K562 (cell line): Measurements from ENCODE around the gene MRPL28. TPM values are rescaled to one million over a fixed set of nuclear protein-coding genes. Genes with fewer than 3 reads are reported as not detected.

Experiments used
- BRCA1 ChIP-seq, 2 experiments: fragments of 450-650 bp in 1 of 2; sonication (generic) in 1 of 2; formaldehyde crosslinking in 1 of 2; IDR thresholded peaks; 2 replicates each; pipeline versions ENCODE4 v1.5.0 to v1.6.1; 2017 to 2020; ENCODE audit warnings: mild to moderate bottlenecking in 1 of 2, missing genetic modification reagents in 1 of 2
- BRD9 ChIP-seq: fragments of 450-650 bp; IDR thresholded peaks from 2 replicates; pipeline ENCODE4 v1.6.1; 2018; ENCODE audit warnings: low read depth; ENCODE audit not compliant: partially characterized antibody
- DIDO1 ChIP-seq: fragments of 450-650 bp; IDR thresholded peaks from 2 replicates; pipeline ENCODE4 v1.6.1; 2016; ENCODE audit warnings: low read depth, missing biosample characterization, missing genetic modification characterization
- DPF2 ChIP-seq: fragments of 450-650 bp; IDR thresholded peaks from 2 replicates; pipeline ENCODE4 v1.6.1; 2016
- FOXK2 ChIP-seq, 2 experiments: fragments of 450-650 bp; IDR thresholded peaks in 1 of 2; conservative IDR thresholded peaks in 1 of 2; 2 replicates each; pipeline ENCODE4 v1.6.1; 2016; ENCODE audit warnings: low read depth in 2 of 2, mild to moderate bottlenecking in 1 of 2
- GABPA ChIP-seq: fragments of 200-800 bp; sonication (Bioruptor generic); conservative IDR thresholded peaks from 2 replicates; pipeline ENCODE4 v1.6.1; 2016; ENCODE audit warnings: low read depth, missing genetic modification characterization, missing compliant biosample characterization
- HMGN3 ChIP-seq: IDR thresholded peaks from 2 replicates; pipeline ENCODE4 v1.6.1; 2011; ENCODE audit warnings: borderline replicate concordance, low read depth, mild to moderate bottlenecking, mixed read lengths, low read length; ENCODE audit not compliant: insufficient read length; ENCODE audit errors: extremely low read depth
- IFI16 ChIP-seq: fragments of 250-450 bp; sonication (Bioruptor Pico); IDR thresholded peaks from 2 replicates; pipeline ENCODE4 v2.1.2; 2022; ENCODE audit warnings: mild to moderate bottlenecking, inconsistent platforms
- KAT2B ChIP-seq: IDR thresholded peaks from one replicate; pipeline ENCODE4 v1.6.1; 2012; ENCODE audit warnings: low read depth, mild to moderate bottlenecking, control low read depth, inconsistent platforms, low read length, moderate library complexity
- NFIC ChIP-seq: fragments of 450-650 bp; IDR thresholded peaks from 2 replicates; pipeline ENCODE4 v1.6.1; 2017; ENCODE audit warnings: mild to moderate bottlenecking, inconsistent platforms
- SIN3A ChIP-seq, 2 experiments: fragments of 150-350 bp in 1 of 2; IDR thresholded peaks; 2 replicates each; pipeline ENCODE4 v1.6.1; 2011 to 2016; ENCODE audit warnings: borderline replicate concordance in 2 of 2, low read depth in 2 of 2, low read length in 2 of 2, mild to moderate bottlenecking in 2 of 2, moderate library complexity in 2 of 2; ENCODE audit not compliant: control insufficient read depth in 1 of 2
- SMAD2 ChIP-seq: fragments of 150-350 bp; IDR thresholded peaks from 2 replicates; pipeline ENCODE4 v1.6.1; 2014; ENCODE audit warnings: low read depth, mild to moderate bottlenecking, low read length
- SRSF3 ChIP-seq: fragments of 200-400 bp; formaldehyde crosslinking; IDR thresholded peaks from 2 replicates; pipeline ENCODE4 v1.6.1; 2016; ENCODE audit warnings: mild to moderate bottlenecking, low read length, moderate library complexity; ENCODE audit not compliant: insufficient read depth
- TFAM ChIP-seq: fragments of 250-450 bp; sonication (Bioruptor Pico); conservative IDR thresholded peaks from 2 replicates; pipeline ENCODE4 v1.5.0; 2021; ENCODE audit warnings: mild to moderate bottlenecking, moderate library complexity
- ZNF184 ChIP-seq: sonication (generic); formaldehyde crosslinking; IDR thresholded peaks from 2 replicates; pipeline ENCODE4 v1.5.0; 2020; ENCODE audit warnings: missing genetic modification reagents
- polyA plus RNA-seq, 8 experiments: library from polyadenylated mRNA; depleted of rRNA in 4 of 8; stranded (reverse) in 5 of 8; unstranded in 3 of 8; fragments of >200 nt; fragmentation: Nextera tagmentation in 2 of 8; fragmentation: Illumina TruSeq in 1 of 8; extraction: Ambion mirVana in 2 of 8; extraction: Trizol in 1 of 8; gene quantifications; 2 replicates each; pipeline versions ENCODE4 v1.2.1 to v1.2.3, GENCODE V29; 2011 to 2014; ENCODE audit warnings: inconsistent platforms in 1 of 8, missing spikeins in 1 of 8
- total RNA-seq, 7 experiments: library from RNA; depleted of rRNA in 6 of 7; stranded (reverse); fragments of >200 nt in 6 of 7; fragmentation: Illumina TruSeq in 2 of 7; extraction: Trizol in 2 of 7; gene quantifications; 2 replicates each; pipeline versions ENCODE4 v1.2.1 to v1.2.3, GENCODE V29; 2011 to 2021; ENCODE audit warnings: low replicate concordance in 1 of 7
- TF ChIP-seq, protein P1 (sequence below): sonication (generic); formaldehyde crosslinking; IDR thresholded peaks from 2 replicates; pipeline ENCODE4 v1.8.0; 2022; ENCODE audit warnings: mild to moderate bottlenecking, missing genetic modification reagents
- TF ChIP-seq, protein P2 (sequence below): fragments of 450-650 bp; IDR thresholded peaks from 2 replicates; pipeline ENCODE4 v1.7.0; 2016; ENCODE audit warnings: borderline replicate concordance
- TF ChIP-seq, protein P3 (sequence below): sonication (generic); formaldehyde crosslinking; IDR thresholded peaks from 2 replicates; pipeline ENCODE4 v1.8.0; 2022; ENCODE audit warnings: missing genetic modification reagents, mild to moderate bottlenecking, borderline replicate concordance

MRPL28 gene
- total and polyA plus RNA-seq, 9 of the 15 experiments (the other 6 are each of a cell fraction or from before 2014, with no cell fraction given) = 2.5 to 323 (median 175) TPM

DNA sequence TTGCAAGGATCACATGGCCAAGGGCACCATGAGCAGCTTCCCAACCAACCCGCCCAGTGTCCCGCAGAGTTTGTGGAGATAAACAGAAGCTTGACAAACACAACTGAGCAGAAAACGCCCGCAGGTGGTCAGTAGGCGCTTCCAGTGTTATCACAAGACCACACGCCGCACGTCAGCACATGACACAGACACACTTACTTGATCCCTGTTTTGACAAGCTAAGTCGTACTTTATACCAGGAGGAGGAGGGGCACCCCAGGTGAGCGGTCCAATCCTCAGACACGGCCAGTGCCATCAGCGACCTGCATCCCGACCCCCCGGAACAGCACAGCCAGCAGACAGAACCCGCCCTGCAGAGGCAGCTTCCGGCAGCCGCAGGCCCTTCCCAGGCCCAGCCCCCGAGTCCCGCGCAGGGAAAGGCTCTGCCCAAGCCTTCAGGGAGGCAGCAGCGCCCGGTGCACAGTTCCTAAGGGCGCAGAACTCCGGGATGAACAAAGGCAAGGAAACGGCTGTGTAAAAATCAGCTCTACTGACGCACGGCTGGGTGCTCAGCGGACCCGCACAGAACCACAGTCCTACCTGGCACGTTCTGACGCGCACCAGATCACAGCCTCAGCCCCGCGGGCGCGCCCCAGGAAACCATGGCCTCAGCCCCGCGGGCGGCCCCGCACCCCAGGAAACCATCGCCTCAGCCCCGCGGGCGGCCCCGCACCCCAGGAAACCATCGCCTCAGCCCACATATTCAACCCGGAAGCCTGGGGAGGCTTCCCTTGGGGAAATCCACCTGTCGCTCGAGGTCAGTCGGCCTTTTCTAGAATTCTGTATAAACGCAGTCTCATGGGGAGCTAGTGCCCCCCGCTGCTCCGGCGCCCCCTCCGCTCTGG lies 45.6 kb downstream of the MRPL28 start (continued):
- TF ChIP-seq, protein P1, sequence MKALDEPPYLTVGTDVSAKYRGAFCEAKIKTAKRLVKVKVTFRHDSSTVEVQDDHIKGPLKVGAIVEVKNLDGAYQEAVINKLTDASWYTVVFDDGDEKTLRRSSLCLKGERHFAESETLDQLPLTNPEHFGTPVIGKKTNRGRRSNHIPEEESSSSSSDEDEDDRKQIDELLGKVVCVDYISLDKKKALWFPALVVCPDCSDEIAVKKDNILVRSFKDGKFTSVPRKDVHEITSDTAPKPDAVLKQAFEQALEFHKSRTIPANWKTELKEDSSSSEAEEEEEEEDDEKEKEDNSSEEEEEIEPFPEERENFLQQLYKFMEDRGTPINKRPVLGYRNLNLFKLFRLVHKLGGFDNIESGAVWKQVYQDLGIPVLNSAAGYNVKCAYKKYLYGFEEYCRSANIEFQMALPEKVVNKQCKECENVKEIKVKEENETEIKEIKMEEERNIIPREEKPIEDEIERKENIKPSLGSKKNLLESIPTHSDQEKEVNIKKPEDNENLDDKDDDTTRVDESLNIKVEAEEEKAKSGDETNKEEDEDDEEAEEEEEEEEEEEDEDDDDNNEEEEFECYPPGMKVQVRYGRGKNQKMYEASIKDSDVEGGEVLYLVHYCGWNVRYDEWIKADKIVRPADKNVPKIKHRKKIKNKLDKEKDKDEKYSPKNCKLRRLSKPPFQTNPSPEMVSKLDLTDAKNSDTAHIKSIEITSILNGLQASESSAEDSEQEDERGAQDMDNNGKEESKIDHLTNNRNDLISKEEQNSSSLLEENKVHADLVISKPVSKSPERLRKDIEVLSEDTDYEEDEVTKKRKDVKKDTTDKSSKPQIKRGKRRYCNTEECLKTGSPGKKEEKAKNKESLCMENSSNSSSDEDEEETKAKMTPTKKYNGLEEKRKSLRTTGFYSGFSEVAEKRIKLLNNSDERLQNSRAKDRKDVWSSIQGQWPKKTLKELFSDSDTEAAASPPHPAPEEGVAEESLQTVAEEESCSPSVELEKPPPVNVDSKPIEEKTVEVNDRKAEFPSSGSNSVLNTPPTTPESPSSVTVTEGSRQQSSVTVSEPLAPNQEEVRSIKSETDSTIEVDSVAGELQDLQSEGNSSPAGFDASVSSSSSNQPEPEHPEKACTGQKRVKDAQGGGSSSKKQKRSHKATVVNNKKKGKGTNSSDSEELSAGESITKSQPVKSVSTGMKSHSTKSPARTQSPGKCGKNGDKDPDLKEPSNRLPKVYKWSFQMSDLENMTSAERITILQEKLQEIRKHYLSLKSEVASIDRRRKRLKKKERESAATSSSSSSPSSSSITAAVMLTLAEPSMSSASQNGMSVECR (CRISPR knock-in tag) = no peak
- TF ChIP-seq SRSF3 = no peak
- no peak for TF ChIP-seq HMGN3
- TF ChIP-seq BRD9 = no peak
- TF ChIP-seq FOXK2 (conservative IDR thresholded peaks at IDR 0.05 in 1 of 2, IDR thresholded peaks at IDR 0.05 in 1 of 2; ENCODE audit: low read depth in 2 of 2) = peak; percentile 89 to 95
- no peak for TF ChIP-seq KAT2B
- no peak for TF ChIP-seq BRCA1 (IDR thresholded peaks at IDR 0.05)
- TF ChIP-seq BRCA1 (CRISPR knock-in tag; IDR thresholded peaks at IDR 0.05) = no peak
- TF ChIP-seq NFIC = peak; percentile 80
- peak in 1 of 2 experiments; percentile 30; a peak in 1 of 4 replicates for TF ChIP-seq SIN3A (IDR thresholded peaks at IDR 0.05; ENCODE audit: borderline replicate concordance in 2 of 2, control insufficient read depth in 1 of 2, low read depth in 2 of 2, low read length in 2 of 2)
- no peak for TF ChIP-seq TFAM (CRISPR knock-in tag)
- TF ChIP-seq, protein P2, sequence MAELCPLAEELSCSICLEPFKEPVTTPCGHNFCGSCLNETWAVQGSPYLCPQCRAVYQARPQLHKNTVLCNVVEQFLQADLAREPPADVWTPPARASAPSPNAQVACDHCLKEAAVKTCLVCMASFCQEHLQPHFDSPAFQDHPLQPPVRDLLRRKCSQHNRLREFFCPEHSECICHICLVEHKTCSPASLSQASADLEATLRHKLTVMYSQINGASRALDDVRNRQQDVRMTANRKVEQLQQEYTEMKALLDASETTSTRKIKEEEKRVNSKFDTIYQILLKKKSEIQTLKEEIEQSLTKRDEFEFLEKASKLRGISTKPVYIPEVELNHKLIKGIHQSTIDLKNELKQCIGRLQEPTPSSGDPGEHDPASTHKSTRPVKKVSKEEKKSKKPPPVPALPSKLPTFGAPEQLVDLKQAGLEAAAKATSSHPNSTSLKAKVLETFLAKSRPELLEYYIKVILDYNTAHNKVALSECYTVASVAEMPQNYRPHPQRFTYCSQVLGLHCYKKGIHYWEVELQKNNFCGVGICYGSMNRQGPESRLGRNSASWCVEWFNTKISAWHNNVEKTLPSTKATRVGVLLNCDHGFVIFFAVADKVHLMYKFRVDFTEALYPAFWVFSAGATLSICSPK = no peak
- TF ChIP-seq GABPA (tag) = peak; percentile 65
- TF ChIP-seq DPF2 = peak; percentile 91
- TF ChIP-seq ZNF184 (CRISPR knock-in tag) = no peak
- TF ChIP-seq, protein P3, sequence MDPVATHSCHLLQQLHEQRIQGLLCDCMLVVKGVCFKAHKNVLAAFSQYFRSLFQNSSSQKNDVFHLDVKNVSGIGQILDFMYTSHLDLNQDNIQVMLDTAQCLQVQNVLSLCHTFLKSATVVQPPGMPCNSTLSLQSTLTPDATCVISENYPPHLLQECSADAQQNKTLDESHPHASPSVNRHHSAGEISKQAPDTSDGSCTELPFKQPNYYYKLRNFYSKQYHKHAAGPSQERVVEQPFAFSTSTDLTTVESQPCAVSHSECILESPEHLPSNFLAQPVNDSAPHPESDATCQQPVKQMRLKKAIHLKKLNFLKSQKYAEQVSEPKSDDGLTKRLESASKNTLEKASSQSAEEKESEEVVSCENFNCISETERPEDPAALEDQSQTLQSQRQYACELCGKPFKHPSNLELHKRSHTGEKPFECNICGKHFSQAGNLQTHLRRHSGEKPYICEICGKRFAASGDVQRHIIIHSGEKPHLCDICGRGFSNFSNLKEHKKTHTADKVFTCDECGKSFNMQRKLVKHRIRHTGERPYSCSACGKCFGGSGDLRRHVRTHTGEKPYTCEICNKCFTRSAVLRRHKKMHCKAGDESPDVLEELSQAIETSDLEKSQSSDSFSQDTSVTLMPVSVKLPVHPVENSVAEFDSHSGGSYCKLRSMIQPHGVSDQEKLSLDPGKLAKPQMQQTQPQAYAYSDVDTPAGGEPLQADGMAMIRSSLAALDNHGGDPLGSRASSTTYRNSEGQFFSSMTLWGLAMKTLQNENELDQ (CRISPR knock-in tag) = no peak
- TF ChIP-seq SMAD2 = no peak
- no peak for TF ChIP-seq DIDO1 (tag)
- TF ChIP-seq IFI16 (CRISPR knock-in tag) = no peak
